Karpas-422 (cell line): ENCODE results near the gene KIF26A. TPM values are rescaled to one million over a fixed set of nuclear protein-coding genes. Genes with fewer than 3 reads are reported as not detected.

ENCODE experiments used
- DNase-seq: peaks from one replicate; pipeline ENCODE4 v3.0.0-alpha.2; 2015
- H2AFZ ChIP-seq: fragments of 200-600 bp; sonication (generic); 2 replicates; pipeline ENCODE4 v1.6.1; 2014; ENCODE audit warnings: antibody characterized with exemption, low read length, mixed read lengths
- H3K27ac ChIP-seq: fragments of 200-600 bp; sonication (generic); 2 replicates; pipeline ENCODE4 v1.5.1; 2014; ENCODE audit warnings: mild to moderate bottlenecking, low read length, moderate library complexity
- H3K27me3 ChIP-seq: fragments of 200-600 bp; sonication (generic); 2 replicates; pipeline ENCODE4 v1.6.1; 2014; ENCODE audit warnings: low read length, mixed read lengths
- H3K36me3 ChIP-seq: fragments of 200-600 bp; sonication (generic); 2 replicates; pipeline ENCODE4 v1.6.1; 2014; ENCODE audit warnings: low read length, mixed read lengths; ENCODE audit not compliant: insufficient read depth
- H3K4me1 ChIP-seq: fragments of 200-600 bp; sonication (generic); 2 replicates; pipeline ENCODE4 v1.6.1; 2014; ENCODE audit warnings: mild to moderate bottlenecking, low read length, mixed read lengths
- H3K4me2 ChIP-seq: fragments of 200-600 bp; sonication (generic); 2 replicates; pipeline ENCODE4 v1.6.1; 2014; ENCODE audit warnings: low read length, low read depth, mild to moderate bottlenecking; ENCODE audit not compliant: poor library complexity, severe bottlenecking
- H3K4me3 ChIP-seq: fragments of 200-600 bp; sonication (generic); 2 replicates; pipeline ENCODE4 v1.5.1; 2014; ENCODE audit warnings: mild to moderate bottlenecking, antibody characterized with exemption, low read length, mixed read lengths
- H3K79me2 ChIP-seq: fragments of 200-600 bp; sonication (generic); 2 replicates; pipeline ENCODE4 v1.6.1; 2014; ENCODE audit warnings: mild to moderate bottlenecking, low read length, mixed read lengths
- H3K9ac ChIP-seq: fragments of 200-600 bp; sonication (generic); 2 replicates; pipeline ENCODE4 v1.6.0; 2014; ENCODE audit warnings: low read length
- H3K9me2 ChIP-seq: fragments of 200-600 bp; sonication (generic), shearing (Covaris generic); replicated peaks from 2 replicates; pipeline ENCODE4 v1.6.0; 2014; ENCODE audit warnings: mild to moderate bottlenecking, low read length, moderate library complexity; ENCODE audit not compliant: insufficient read depth
- H3K9me3 ChIP-seq: fragments of 300-700, 200-600 bp; sonication (generic); 2 replicates; pipeline ENCODE4 v1.6.1; 2014; ENCODE audit warnings: low read length, mixed read lengths
- H4K20me1 ChIP-seq: fragments of 200-600 bp; sonication (generic); 2 replicates; pipeline ENCODE4 v1.6.1; 2014; ENCODE audit warnings: mild to moderate bottlenecking, antibody characterized with exemption, low read length, low read depth; ENCODE audit not compliant: insufficient read depth
- total RNA-seq: library from RNA; depleted of rRNA; stranded (reverse); fragments of >200 nt; shearing (Covaris generic); gene quantifications from 2 replicates; pipeline ENCODE4 v1.2.3, GENCODE V29; 2014; ENCODE audit warnings: low replicate concordance

KIF26A gene
- total RNA-seq, 1 experiment from 2014 or later = not detected

DNA sequence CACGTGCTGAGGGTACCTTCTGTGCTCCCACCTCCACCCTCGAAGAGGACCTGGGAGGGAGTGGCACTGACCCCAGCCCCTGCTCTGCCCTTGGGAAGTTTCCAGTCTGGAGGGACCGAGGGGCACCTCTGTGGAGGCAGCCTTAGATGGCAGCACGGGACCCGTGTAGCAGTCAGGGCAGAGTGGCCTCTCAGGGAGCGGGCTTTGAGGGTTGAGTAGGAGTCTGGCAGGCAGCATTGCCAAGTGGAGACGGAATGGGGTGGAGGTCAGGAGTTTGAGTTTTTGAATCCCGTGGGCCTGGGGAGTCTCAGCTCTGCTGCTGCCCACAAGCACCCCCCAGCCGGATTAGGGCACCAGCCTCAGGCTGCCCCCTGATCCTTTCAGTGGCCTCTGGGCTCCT lies 21.6 kb downstream of the KIF26A start:
- Histone ChIP-seq H3K36me3 (no peaks in the 10 kb centered on the region), H3K27ac (no peak overlapping the region), H3K4me2 (no peak overlapping the region), H3K79me2 (no peaks in the 10 kb centered on the region), H3K4me1 (peaks cover 5% of the 10 kb centered on the region), H4K20me1 (peaks cover 21% of the 10 kb centered on the region; the same call in 1 of the 2 replicates), H3K27me3 (no peaks in the 10 kb centered on the region), H2AFZ (no peak overlapping the region), H3K9me2 (no peaks in the 10 kb centered on the region), H3K4me3 (no peak overlapping the region), H3K9me3 (no peaks in the 10 kb centered on the region), H3K9ac (no peak overlapping the region)
- no peak for DNase-seq

DNA sequence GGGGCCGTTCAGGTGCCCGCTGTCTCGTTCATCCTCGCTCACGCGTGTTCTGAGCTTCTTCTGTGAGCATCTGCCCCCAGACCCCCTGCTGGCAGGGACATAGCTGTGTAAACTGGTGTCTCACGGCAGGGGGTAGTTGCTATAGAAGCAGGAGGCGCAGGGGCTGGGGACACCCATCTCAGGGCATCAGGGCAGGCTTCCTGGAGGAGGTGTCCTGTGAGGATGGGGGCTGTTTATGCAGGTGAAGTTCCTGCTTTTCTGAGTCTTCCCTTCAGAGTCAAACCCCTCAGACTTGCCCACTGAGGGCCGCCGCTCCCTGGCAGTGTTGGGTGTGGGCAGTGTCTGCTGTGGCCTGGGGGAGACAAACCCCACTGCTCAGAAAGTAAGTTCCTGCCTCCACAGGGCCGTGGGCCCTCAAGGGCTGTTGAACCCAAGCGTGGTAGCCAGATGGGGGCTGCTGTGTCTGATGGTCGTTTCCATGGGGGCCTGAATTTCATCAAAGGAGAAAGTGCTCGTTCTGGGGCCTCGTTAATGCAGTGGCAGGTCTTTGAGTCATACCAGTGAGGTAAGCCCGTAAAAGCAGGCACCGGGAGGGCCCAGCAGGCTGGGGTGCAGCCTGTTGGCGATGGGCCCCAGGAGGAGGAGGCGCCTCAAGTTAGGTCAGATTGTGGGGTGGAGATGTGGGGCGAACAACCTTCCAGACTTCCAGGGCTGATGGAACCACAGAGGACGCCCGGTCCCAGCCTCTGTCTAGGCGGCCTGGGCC lies 23.4 kb downstream of the KIF26A start:
- no peak overlapping the region for H3K9ac ChIP-seq
- no peak for DNase-seq

DNA sequence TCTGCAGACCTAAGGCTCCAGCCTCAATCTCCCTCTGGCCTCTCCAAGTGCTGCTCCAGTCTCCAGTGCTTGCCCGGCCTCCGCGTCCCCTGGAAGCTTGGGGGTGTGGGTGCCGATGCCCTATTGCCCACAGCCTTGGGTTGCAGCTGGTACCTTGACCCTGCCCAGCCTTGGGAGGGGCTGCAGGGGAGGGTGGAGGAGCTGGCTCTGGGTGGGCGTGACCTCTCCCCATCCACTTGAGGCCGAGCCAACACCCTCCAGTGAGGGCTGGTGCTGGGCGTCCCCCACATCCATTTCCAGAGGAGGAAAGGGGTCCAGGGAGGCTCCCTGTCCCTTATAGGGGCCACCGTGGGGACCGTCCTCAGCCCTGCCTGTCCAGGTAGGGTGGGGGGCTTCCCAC lies 24.1 kb downstream of the KIF26A start:
- no peak for DNase-seq
- Histone ChIP-seq H3K9me2 (no peaks in the 10 kb centered on the region), H3K36me3 (no peaks in the 10 kb centered on the region), H4K20me1 (peaks cover 14% of the 10 kb centered on the region; the same call in 1 of the 2 replicates), H3K27ac (no peak overlapping the region), H3K9ac (no peak overlapping the region), H2AFZ (no peak overlapping the region), H3K4me1 (peaks cover 11% of the 10 kb centered on the region), H3K27me3 (no peaks in the 10 kb centered on the region), H3K79me2 (no peaks in the 10 kb centered on the region), H3K4me3 (no peak overlapping the region), H3K4me2 (no peak overlapping the region), H3K9me3 (no peaks in the 10 kb centered on the region)

More for the DNA sequence above, 23.4 kb downstream of the KIF26A start:
- H4K20me1 ChIP-seq = peaks cover 19% of the 10 kb centered on the region; the same call in 1 of the 2 replicates
- no peaks in the 10 kb centered on the region for H3K9me2 ChIP-seq
- peaks cover 10% of the 10 kb centered on the region for H3K4me1 ChIP-seq
- H2AFZ ChIP-seq = no peak overlapping the region
- H3K4me2 ChIP-seq = no peak overlapping the region
- H3K4me3 ChIP-seq = no peak overlapping the region
- no peaks in the 10 kb centered on the region for H3K27me3 ChIP-seq
- H3K79me2 ChIP-seq = no peaks in the 10 kb centered on the region
- no peak overlapping the region for H3K27ac ChIP-seq
- no peaks in the 10 kb centered on the region for H3K36me3 ChIP-seq
- H3K9me3 ChIP-seq = no peaks in the 10 kb centered on the region

DNA sequence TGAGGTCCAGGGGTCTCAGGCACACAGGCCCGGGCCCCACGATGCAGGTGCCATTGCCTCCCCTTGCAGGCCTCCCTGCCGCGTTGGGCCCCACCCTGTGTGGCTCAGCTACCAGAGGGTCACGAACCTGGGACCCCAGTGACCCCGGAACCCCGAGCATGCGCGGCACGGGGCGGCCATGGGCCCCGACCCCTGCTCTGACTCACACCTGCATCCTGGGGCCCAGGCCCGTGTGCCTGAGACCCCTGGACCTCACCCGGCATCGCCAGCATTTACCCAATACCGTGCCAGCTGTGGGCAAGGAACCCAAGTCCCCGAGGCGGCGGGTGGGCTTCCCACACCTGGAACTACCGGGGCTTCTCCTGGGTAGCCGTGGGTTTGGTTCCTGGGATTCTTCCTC lies 25.2 kb downstream of the KIF26A start:
- Histone ChIP-seq H3K4me1 (peaks cover 11% of the 10 kb centered on the region), H3K9me2 (no peaks in the 10 kb centered on the region), H3K4me3 (no peak overlapping the region)

DNA sequence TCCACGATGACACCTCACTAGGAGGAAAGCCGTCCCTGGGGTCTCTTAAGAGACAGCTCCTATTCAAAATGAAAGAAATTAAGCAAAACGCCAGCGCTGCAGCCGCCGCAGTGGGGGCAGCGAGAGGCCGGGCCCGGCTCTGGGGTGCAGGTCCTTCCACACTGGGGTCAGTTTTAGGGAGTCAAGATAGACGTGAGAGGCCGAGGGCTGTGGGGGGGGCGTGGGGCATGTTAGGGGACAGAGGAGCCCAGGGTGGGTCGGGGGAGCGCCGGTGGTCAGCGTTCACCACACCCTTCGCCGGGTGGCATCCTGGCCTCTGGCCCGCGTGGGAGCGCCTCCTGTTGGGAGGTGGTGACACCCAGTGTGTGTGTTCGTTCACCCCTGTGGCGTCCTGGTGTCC lies 25.7 kb downstream of the KIF26A start:
- no peaks in the 10 kb centered on the region for H3K79me2 ChIP-seq
- no peak for DNase-seq
- peaks cover 16% of the 10 kb centered on the region; the same call in 1 of the 2 replicates for H4K20me1 ChIP-seq
- no peaks in the 10 kb centered on the region for H3K27me3 ChIP-seq
- H2AFZ ChIP-seq = no peak overlapping the region
- no peaks in the 10 kb centered on the region for H3K9me2 ChIP-seq
- no peak overlapping the region for H3K4me3 ChIP-seq
- no peaks in the 10 kb centered on the region for H3K36me3 ChIP-seq
- H3K9me3 ChIP-seq = no peaks in the 10 kb centered on the region
- H3K9ac ChIP-seq = no peak overlapping the region
- no peak overlapping the region for H3K4me2 ChIP-seq
- no peak overlapping the region for H3K27ac ChIP-seq
- H3K4me1 ChIP-seq = peaks cover 11% of the 10 kb centered on the region

More for the DNA sequence above, 25.2 kb downstream of the KIF26A start:
- Histone ChIP-seq H3K79me2 (no peaks in the 10 kb centered on the region), H3K27ac (no peak overlapping the region), H3K4me2 (no peak overlapping the region), H3K27me3 (no peaks in the 10 kb centered on the region), H3K9me3 (no peaks in the 10 kb centered on the region), H3K9ac (no peak overlapping the region), H4K20me1 (peaks cover 15% of the 10 kb centered on the region; the same call in 1 of the 2 replicates), H3K36me3 (no peaks in the 10 kb centered on the region), H2AFZ (no peak overlapping the region)
- DNase-seq = no peak

DNA sequence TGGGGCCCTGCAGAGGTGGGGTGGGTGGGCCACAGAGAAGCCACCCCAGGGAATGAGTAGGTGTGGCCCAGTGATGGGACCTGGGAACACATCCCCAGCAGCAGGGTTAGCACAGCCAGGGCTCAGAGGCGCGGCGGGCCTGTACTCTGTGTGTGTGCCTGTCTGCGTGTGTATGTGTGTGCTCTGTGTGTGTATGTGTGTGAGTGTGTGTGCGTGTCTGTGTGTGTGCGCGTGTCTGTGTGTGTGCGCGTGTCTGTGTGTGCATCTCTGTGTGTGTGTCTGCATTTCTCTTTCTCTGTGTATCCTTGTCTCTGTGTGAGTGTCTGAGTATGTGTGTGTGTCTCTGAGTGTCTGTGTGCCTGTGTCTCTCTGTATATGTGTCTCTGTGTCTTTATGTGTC lies 26.1 kb downstream of the KIF26A start:
- no peak for DNase-seq
- peaks cover 12% of the 10 kb centered on the region; the same call in 1 of the 2 replicates for H4K20me1 ChIP-seq
- no peak overlapping the region for H2AFZ ChIP-seq
- no peak overlapping the region for H3K9ac ChIP-seq
- no peaks in the 10 kb centered on the region for H3K27me3 ChIP-seq
- H3K79me2 ChIP-seq = no peaks in the 10 kb centered on the region
- H3K4me3 ChIP-seq = no peak overlapping the region
- peaks cover 11% of the 10 kb centered on the region for H3K4me1 ChIP-seq
- no peak overlapping the region for H3K4me2 ChIP-seq
- no peak overlapping the region for H3K27ac ChIP-seq
- H3K9me2 ChIP-seq = no peaks in the 10 kb centered on the region
- H3K9me3 ChIP-seq = no peaks in the 10 kb centered on the region
- no peaks in the 10 kb centered on the region for H3K36me3 ChIP-seq

DNA sequence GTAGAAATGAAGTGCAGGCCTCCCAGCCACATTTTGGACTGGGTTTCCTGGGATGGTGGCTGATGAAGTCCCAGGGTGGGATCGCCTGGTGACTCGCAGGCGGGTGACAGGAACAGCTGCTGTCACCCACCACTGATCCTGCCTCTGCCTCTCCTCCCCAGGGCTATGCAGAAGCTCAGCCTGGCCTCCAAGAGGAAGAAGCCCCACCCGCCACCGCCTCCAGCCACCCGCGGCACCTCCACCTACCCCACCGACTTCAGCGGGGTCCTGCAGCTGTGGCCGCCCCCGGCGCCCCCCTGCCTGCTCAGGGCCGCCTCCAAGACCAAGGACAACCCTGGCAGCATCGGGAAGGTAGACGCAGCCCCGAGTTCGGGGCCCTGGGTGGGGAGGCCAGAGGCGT lies 28.3 kb downstream of the KIF26A start:
- no peak overlapping the region for H3K9ac ChIP-seq
- DNase-seq = peak; percentile 52
- H3K9me3 ChIP-seq = no peaks in the 10 kb centered on the region
- H3K27me3 ChIP-seq = no peaks in the 10 kb centered on the region
- no peaks in the 10 kb centered on the region for H3K36me3 ChIP-seq
- H3K4me3 ChIP-seq = no peak overlapping the region
- H3K27ac ChIP-seq = no peak overlapping the region
- no peaks in the 10 kb centered on the region for H3K9me2 ChIP-seq
- H2AFZ ChIP-seq = no peak overlapping the region
- peaks cover 12% of the 10 kb centered on the region; the same call in 1 of the 2 replicates for H4K20me1 ChIP-seq
- peaks cover 11% of the 10 kb centered on the region for H3K4me1 ChIP-seq
- no peak overlapping the region for H3K4me2 ChIP-seq
- H3K79me2 ChIP-seq = no peaks in the 10 kb centered on the region

DNA sequence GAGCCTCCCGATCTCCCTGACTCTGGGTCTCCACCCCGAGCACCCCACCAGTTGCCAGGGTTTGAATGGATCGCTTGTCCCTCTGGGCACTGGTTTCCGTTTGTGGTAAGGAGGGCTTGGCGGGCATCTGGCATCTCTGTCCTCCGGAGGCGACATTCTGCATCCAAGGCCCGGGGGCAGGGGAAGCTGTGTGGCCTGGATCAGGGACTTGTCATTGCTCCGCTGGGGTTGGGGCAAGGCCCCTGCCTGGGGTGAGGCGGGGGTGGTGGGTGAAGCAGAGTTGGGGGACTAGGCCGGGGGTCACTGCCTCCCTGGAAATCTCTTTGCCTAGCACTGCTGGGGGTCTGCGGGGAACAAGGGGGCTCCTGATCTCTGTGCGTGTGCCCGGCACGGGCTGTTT lies 30.2 kb downstream of the KIF26A start:
- H3K27me3 ChIP-seq = no peaks in the 10 kb centered on the region
- H3K27ac ChIP-seq = no peak overlapping the region
- no peak overlapping the region for H2AFZ ChIP-seq
- H3K79me2 ChIP-seq = no peaks in the 10 kb centered on the region
- no peak overlapping the region for H3K4me3 ChIP-seq
- H3K9me3 ChIP-seq = no peaks in the 10 kb centered on the region
- H3K9me2 ChIP-seq = no peaks in the 10 kb centered on the region
- peaks cover 11% of the 10 kb centered on the region for H3K4me1 ChIP-seq
- H3K9ac ChIP-seq = no peak overlapping the region
- H4K20me1 ChIP-seq = peaks cover 6% of the 10 kb centered on the region; the same call in 1 of the 2 replicates
- H3K36me3 ChIP-seq = no peaks in the 10 kb centered on the region
- no peak overlapping the region for H3K4me2 ChIP-seq
- no peak for DNase-seq
